Measurements from ENCODE around the gene ZNF195. TPM values are rescaled to one million over a fixed set of nuclear protein-coding genes. Genes with fewer than 3 reads are reported as not detected.
A peak's percentile ranks its signal among the peaks of the same experiment; 100 is the strongest.
"Not testable (repeated sequence)": the region's sequence is repeated elsewhere in the genome, so short reads cannot be mapped to it uniquely, and the experiment has no call there.

The ZNF195 gene
- 10 to 100 TPM; 10.4 to 35.2 (median 18.7) TPM for total RNA-seq
- polyA plus RNA-seq = 10 to 100 TPM; 10.8 to 12.7 (median 12.7) TPM
- long read RNA-seq, donor 1, partial matches to known transcripts = 0 of 2 reads
- long read RNA-seq, donor 1, other reads (novel, unspliced or antisense) = 0 of 2 reads
- long read RNA-seq, donor 2, partial matches to known transcripts = 0 of 7 reads
- long read RNA-seq, donor 2, other reads (novel, unspliced or antisense) = 0 of 7 reads
- long read RNA-seq, donor 3, partial matches to known transcripts = 0 of 3 reads
- long read RNA-seq, donor 3, other reads (novel, unspliced or antisense) = 0 of 3 reads
- long read RNA-seq, donor 4, partial matches to known transcripts = 0 of 1 reads
- long read RNA-seq, donor 4, other reads (novel, unspliced or antisense) = 0 of 1 reads
- long read RNA-seq, donor 5, partial matches to known transcripts = 0 of 1 reads
- long read RNA-seq, donor 5, other reads (novel, unspliced or antisense) = 0 of 1 reads
- long read RNA-seq, donor 6, transcript ZNF195-204 (4 exons, 2,970 nt) = major isoform, 6 of 10 reads
- long read RNA-seq, donor 6, partial matches to known transcripts = 0 of 10 reads
- long read RNA-seq, donor 6, other reads (novel, unspliced or antisense) = 0 of 10 reads
- long read RNA-seq, donor 7, partial matches to known transcripts = 0 of 3 reads
- long read RNA-seq, donor 7, other reads (novel, unspliced or antisense) = 0 of 3 reads
- long read RNA-seq, donor 8, partial matches to known transcripts = 0 of 5 reads
- long read RNA-seq, donor 8, other reads (novel, unspliced or antisense) = 0 of 5 reads
- long read RNA-seq, donor 9, partial matches to known transcripts = 0 of 3 reads
- long read RNA-seq, donor 9, other reads (novel, unspliced or antisense) = 0 of 3 reads
- long read RNA-seq, donor 10, partial matches to known transcripts = 0 of 1 reads
- long read RNA-seq, donor 10, other reads (novel, unspliced or antisense) = 0 of 1 reads

GRCh38 chr11:3378426-3379423 is at the start of gene ZNF195:
ZNF195 (minus strand) TSS chr11:3379146; CDS start chr11:3379040, 106 bp downstream.
- Histone ChIP-seq H3K27ac (peak within 1 kb of the TSS; percentile 80 to 91 (median 85)), H3K27me3 (no peaks in the 10 kb centered on the region), H3K36me3 (peaks cover 0 to 19% (median 14%) of the 10 kb centered on the region in 4 donors), H3K4me1 (peaks cover 8 to 69% (median 38%) of the 10 kb centered on the region in 4 donors), H3K9me3 (no peaks in the 10 kb centered on the region), H3K4me3 (peak within 1 kb of the TSS; percentile 82 to 94 (median 90))
- 0 to 1% (median 1%) methylated on average over 20 to 54 of the region's 54 CpGs for WGBS, 5 donors
- DNase-seq = peak; percentile 98 to 99
- intact Hi-C loops (cut with DNase I; ENCODE audit: low total_unique reads) = no loop called here
- no peak for TF ChIP-seq POLR2A (IDR thresholded peaks at IDR 0.05)
- peak; percentile 45 to 89 (median 70) for TF ChIP-seq POLR2AphosphoS5 (IDR thresholded peaks at IDR 0.05)
- no peak for TF ChIP-seq EP300 (IDR thresholded peaks at IDR 0.05)

GRCh38 chr11:3428076-3428475 is 49.1 kb upstream of the ZNF195 start:
- H3K4me3 ChIP-seq; DNase-seq; H3K4me1 ChIP-seq; H3K9me3 ChIP-seq; H3K27ac ChIP-seq; H3K36me3 ChIP-seq; intact Hi-C loops (cut with DNase I; ENCODE audit: low total_unique reads): not testable (repeated sequence)
- H3K27me3 ChIP-seq = peaks cover 0 to 18% (median 0%) of the 10 kb centered on the region in 3 donors
- WGBS, 5 donors = 74 to 86% (median 76%) methylated on average over 10 of the region's 10 CpGs

GRCh38 chr11:3426541-3426940 is 47.6 kb upstream of the ZNF195 start:
- intact Hi-C loops (cut with DNase I; ENCODE audit: low total_unique reads) = not testable (repeated sequence)

GRCh38 chr11:3423928-3424327 is 45.0 kb upstream of the ZNF195 start:
- H3K4me1 ChIP-seq = peaks cover 4 to 19% (median 10%) of the 10 kb centered on the region in 4 donors
- peak overlapping the region in 1 of 4 donors; percentile 81 for H3K4me3 ChIP-seq
- intact Hi-C loops (cut with DNase I; ENCODE audit: low total_unique reads); H3K27me3 ChIP-seq; H3K36me3 ChIP-seq; DNase-seq; H3K9me3 ChIP-seq: not testable (repeated sequence)
- WGBS, 5 donors = 15 to 27% (median 21%) methylated on average over 5 of the region's 5 CpGs
- H3K27ac ChIP-seq = peak overlapping the region in 1 of 5 donors; percentile 92

More at GRCh38 chr11:3426541-3426940, 47.6 kb upstream of the ZNF195 start:
- not testable (repeated sequence) for H3K27ac ChIP-seq, H3K36me3 ChIP-seq, H3K9me3 ChIP-seq, DNase-seq, H3K4me3 ChIP-seq
- Histone ChIP-seq H3K27me3 (peaks cover 0 to 18% (median 0%) of the 10 kb centered on the region in 3 donors), H3K4me1 (peaks cover 3 to 15% (median 9%) of the 10 kb centered on the region in 4 donors)
- 72 to 88% (median 81%) methylated on average over 8 of the region's 8 CpGs for WGBS, 5 donors

GRCh38 chr11:3423138-3423731 is 44.3 kb upstream of the ZNF195 start:
- DNase-seq; intact Hi-C loops (cut with DNase I; ENCODE audit: low total_unique reads); H3K36me3 ChIP-seq; H3K9me3 ChIP-seq; H3K27me3 ChIP-seq: not testable (repeated sequence)
- peaks cover 4 to 19% (median 10%) of the 10 kb centered on the region in 4 donors for H3K4me1 ChIP-seq
- peak overlapping the region in 4 of 5 donors; percentile 83 to 92 (median 86) for H3K27ac ChIP-seq
- 0 to 2% (median 1%) methylated on average over 24 to 46 of the region's 46 CpGs for WGBS, 5 donors
- H3K4me3 ChIP-seq = peak overlapping the region; percentile 60 to 81 (median 68)
